Neural cell (in vitro differentiated cells): ENCODE results near the gene ZNF277.

Source experiments
- EP300 ChIP-seq: fragments of 450-650 bp; conservative IDR thresholded peaks from 2 replicates; pipeline ENCODE4 v1.6.1; 2014; ENCODE audit warnings: antibody characterized with exemption, mild to moderate bottlenecking, moderate library complexity; ENCODE audit not compliant: poor library complexity, severe bottlenecking
- EZH2 ChIP-seq: fragments of 200-600, 300-800 bp; shearing (Covaris generic), sonication (generic); IDR thresholded peaks from 2 replicates; pipeline ENCODE4 v1.6.1; 2014; ENCODE audit warnings: antibody characterized with exemption, low read length, borderline replicate concordance, mild to moderate bottlenecking; ENCODE audit not compliant: insufficient read depth, poor library complexity, severe bottlenecking
- MXI1 ChIP-seq: fragments of 450-650 bp; conservative IDR thresholded peaks from 2 replicates; pipeline ENCODE4 v1.6.1; 2014; ENCODE audit warnings: antibody characterized with exemption, mild to moderate bottlenecking; ENCODE audit not compliant: poor library complexity, severe bottlenecking
- POLR2AphosphoS5 ChIP-seq: IDR thresholded peaks from 2 replicates; pipeline ENCODE4 v1.6.1; 2012
- RAD21 ChIP-seq: fragments of 450-650 bp; conservative IDR thresholded peaks from 2 replicates; pipeline ENCODE4 v1.6.1; 2014; ENCODE audit warnings: antibody characterized with exemption, mild to moderate bottlenecking, moderate library complexity
- TAF1 ChIP-seq: IDR thresholded peaks from 2 replicates; pipeline ENCODE4 v1.6.1; 2012; ENCODE audit warnings: low read depth
- TF ChIP-seq, protein P1 (sequence below): fragments of 450-650 bp; IDR thresholded peaks from 2 replicates; pipeline ENCODE4 v1.5.1; 2014; ENCODE audit warnings: antibody characterized with exemption, mild to moderate bottlenecking, moderate library complexity; ENCODE audit not compliant: poor library complexity, severe bottlenecking
- TF ChIP-seq, protein P2 (sequence below): IDR thresholded peaks from 2 replicates; pipeline ENCODE4 v1.6.1; 2012; ENCODE audit warnings: borderline replicate concordance

DNA sequence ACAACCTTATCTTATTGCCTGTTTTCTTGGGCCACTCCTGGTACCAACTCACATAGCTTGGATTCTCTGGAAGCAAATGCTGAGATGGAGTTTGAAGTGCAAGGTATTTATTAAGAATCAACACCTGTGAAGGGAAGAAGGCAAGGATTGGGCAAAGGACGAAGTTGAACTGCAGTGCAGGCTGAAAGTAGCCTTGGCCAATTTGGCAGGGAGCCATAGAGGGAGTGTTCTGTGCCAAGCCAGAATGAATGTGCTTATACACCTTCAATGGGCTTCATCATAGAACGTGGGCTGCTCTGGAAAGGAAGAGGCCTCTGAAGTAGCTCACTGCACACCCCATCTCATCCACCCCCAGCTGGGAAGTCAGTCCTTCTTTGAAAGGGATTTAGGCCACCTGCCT is 163.9 kb downstream of the ZNF277 start:
- no peak for TF ChIP-seq POLR2AphosphoS5
- TF ChIP-seq, protein P1, sequence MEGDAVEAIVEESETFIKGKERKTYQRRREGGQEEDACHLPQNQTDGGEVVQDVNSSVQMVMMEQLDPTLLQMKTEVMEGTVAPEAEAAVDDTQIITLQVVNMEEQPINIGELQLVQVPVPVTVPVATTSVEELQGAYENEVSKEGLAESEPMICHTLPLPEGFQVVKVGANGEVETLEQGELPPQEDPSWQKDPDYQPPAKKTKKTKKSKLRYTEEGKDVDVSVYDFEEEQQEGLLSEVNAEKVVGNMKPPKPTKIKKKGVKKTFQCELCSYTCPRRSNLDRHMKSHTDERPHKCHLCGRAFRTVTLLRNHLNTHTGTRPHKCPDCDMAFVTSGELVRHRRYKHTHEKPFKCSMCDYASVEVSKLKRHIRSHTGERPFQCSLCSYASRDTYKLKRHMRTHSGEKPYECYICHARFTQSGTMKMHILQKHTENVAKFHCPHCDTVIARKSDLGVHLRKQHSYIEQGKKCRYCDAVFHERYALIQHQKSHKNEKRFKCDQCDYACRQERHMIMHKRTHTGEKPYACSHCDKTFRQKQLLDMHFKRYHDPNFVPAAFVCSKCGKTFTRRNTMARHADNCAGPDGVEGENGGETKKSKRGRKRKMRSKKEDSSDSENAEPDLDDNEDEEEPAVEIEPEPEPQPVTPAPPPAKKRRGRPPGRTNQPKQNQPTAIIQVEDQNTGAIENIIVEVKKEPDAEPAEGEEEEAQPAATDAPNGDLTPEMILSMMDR = no peak
- no peak for TF ChIP-seq EZH2
- TF ChIP-seq RAD21 = no peak
- TF ChIP-seq MXI1 = no peak
- TF ChIP-seq EP300 = no peak
- TF ChIP-seq TAF1 = no peak
- TF ChIP-seq, protein P2, sequence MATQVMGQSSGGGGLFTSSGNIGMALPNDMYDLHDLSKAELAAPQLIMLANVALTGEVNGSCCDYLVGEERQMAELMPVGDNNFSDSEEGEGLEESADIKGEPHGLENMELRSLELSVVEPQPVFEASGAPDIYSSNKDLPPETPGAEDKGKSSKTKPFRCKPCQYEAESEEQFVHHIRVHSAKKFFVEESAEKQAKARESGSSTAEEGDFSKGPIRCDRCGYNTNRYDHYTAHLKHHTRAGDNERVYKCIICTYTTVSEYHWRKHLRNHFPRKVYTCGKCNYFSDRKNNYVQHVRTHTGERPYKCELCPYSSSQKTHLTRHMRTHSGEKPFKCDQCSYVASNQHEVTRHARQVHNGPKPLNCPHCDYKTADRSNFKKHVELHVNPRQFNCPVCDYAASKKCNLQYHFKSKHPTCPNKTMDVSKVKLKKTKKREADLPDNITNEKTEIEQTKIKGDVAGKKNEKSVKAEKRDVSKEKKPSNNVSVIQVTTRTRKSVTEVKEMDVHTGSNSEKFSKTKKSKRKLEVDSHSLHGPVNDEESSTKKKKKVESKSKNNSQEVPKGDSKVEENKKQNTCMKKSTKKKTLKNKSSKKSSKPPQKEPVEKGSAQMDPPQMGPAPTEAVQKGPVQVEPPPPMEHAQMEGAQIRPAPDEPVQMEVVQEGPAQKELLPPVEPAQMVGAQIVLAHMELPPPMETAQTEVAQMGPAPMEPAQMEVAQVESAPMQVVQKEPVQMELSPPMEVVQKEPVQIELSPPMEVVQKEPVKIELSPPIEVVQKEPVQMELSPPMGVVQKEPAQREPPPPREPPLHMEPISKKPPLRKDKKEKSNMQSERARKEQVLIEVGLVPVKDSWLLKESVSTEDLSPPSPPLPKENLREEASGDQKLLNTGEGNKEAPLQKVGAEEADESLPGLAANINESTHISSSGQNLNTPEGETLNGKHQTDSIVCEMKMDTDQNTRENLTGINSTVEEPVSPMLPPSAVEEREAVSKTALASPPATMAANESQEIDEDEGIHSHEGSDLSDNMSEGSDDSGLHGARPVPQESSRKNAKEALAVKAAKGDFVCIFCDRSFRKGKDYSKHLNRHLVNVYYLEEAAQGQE = no peak
